H9 (cell line): ENCODE results near the gene SAP30L. TPM values are rescaled to one million over a fixed set of nuclear protein-coding genes. Genes with fewer than 3 reads are reported as not detected.

ENCODE experiments used
- DNase-seq: peaks from one replicate; pipeline ENCODE4 v3.0.0-alpha.2; 2017
- H2AFZ ChIP-seq: one replicate; pipeline ENCODE4 v1.6.1; 2013; ENCODE audit warnings: mild to moderate bottlenecking, low read length, control low read depth, moderate library complexity
- H2AK5ac ChIP-seq: 2 replicates; pipeline ENCODE4 v1.6.1; 2013; ENCODE audit warnings: low read length, control low read depth, mixed read lengths; ENCODE audit not compliant: insufficient read length
- H2BK120ac ChIP-seq: one replicate; pipeline ENCODE4 v1.6.1; 2013; ENCODE audit warnings: low read depth, mild to moderate bottlenecking, low read length, control low read depth, inconsistent platforms; ENCODE audit not compliant: poor library complexity, severe bottlenecking
- H2BK12ac ChIP-seq: 2 replicates; pipeline ENCODE4 v1.6.1; 2013; ENCODE audit warnings: low read length, control low read depth, mixed read lengths, low read depth; ENCODE audit not compliant: insufficient read length
- H2BK15ac ChIP-seq: 2 replicates; pipeline ENCODE4 v1.6.1; 2013; ENCODE audit warnings: low read depth, low read length, control low read depth
- H2BK20ac ChIP-seq: one replicate; pipeline ENCODE4 v1.6.1; 2013; ENCODE audit warnings: low read depth, mild to moderate bottlenecking, low read length, control low read depth, inconsistent platforms; ENCODE audit not compliant: poor library complexity, severe bottlenecking
- H2BK5ac ChIP-seq: 2 replicates; pipeline ENCODE4 v1.6.1; 2013; ENCODE audit warnings: low read length, control low read depth, mixed read lengths; ENCODE audit not compliant: insufficient read length
- H3K14ac ChIP-seq: 2 replicates; pipeline ENCODE4 v1.6.1; 2013; ENCODE audit warnings: low read length, control low read depth; ENCODE audit not compliant: insufficient read depth
- H3K18ac ChIP-seq: 2 replicates; pipeline ENCODE4 v1.6.1; 2013; ENCODE audit warnings: low read depth, mild to moderate bottlenecking, mixed read lengths, low read length, control low read depth; ENCODE audit not compliant: insufficient read length
- H3K23ac ChIP-seq: 2 replicates; pipeline ENCODE4 v1.6.1; 2013; ENCODE audit warnings: low read length, control low read depth, mixed read lengths, low read depth; ENCODE audit not compliant: insufficient read length
- H3K23me2 ChIP-seq: 2 replicates; pipeline ENCODE4 v1.6.1; 2013; ENCODE audit warnings: low read depth, mild to moderate bottlenecking, mixed read lengths, low read length, control low read depth; ENCODE audit not compliant: insufficient read length, poor library complexity, severe bottlenecking
- H3K27ac ChIP-seq: 2 replicates; pipeline ENCODE4 v1.5.1; 2013; ENCODE audit warnings: low read length, control low read depth, mixed read lengths, low read depth; ENCODE audit not compliant: insufficient read length
- H3K27me3 ChIP-seq: 2 replicates; pipeline ENCODE4 v1.6.1; 2013; ENCODE audit warnings: low read length, control low read depth, inconsistent platforms; ENCODE audit not compliant: insufficient read depth
- H3K4ac ChIP-seq: 2 replicates; pipeline ENCODE4 v1.6.1; 2013; ENCODE audit warnings: low read depth, mild to moderate bottlenecking, control low read depth, inconsistent platforms, low read length, moderate library complexity
- H3K4me1 ChIP-seq: 2 replicates; pipeline ENCODE4 v1.6.1; 2013; ENCODE audit warnings: low read length, control low read depth, inconsistent platforms; ENCODE audit not compliant: insufficient read depth
- H3K4me2 ChIP-seq: 2 replicates; pipeline ENCODE4 v1.6.1; 2013; ENCODE audit warnings: low read length, control low read depth, mixed read lengths; ENCODE audit not compliant: insufficient read length, insufficient read depth
- H3K56ac ChIP-seq: 2 replicates; pipeline ENCODE4 v1.6.1; 2013; ENCODE audit warnings: low read depth, mild to moderate bottlenecking, mixed read lengths, low read length, control low read depth; ENCODE audit not compliant: insufficient read length
- H3K79me1 ChIP-seq: 2 replicates; pipeline ENCODE4 v1.6.1; 2013; ENCODE audit warnings: low read depth, mild to moderate bottlenecking, moderate library complexity, low read length, control low read depth, inconsistent platforms; ENCODE audit not compliant: insufficient read depth, poor library complexity, severe bottlenecking
- H3K79me2 ChIP-seq: 2 replicates; pipeline ENCODE4 v1.6.1; 2013; ENCODE audit warnings: low read length, control low read depth, inconsistent platforms; ENCODE audit not compliant: insufficient read depth
- H3K9ac ChIP-seq: 2 replicates; pipeline ENCODE4 v1.6.1; 2013; ENCODE audit warnings: low read length, control low read depth, mixed read lengths; ENCODE audit not compliant: insufficient read length; ENCODE audit errors: extremely low read depth
- H3K9me3 ChIP-seq: one replicate; pipeline ENCODE4 v1.6.1; 2013; ENCODE audit warnings: low read depth, low read length, inconsistent platforms; ENCODE audit not compliant: control insufficient read depth
- H3T11ph ChIP-seq: one replicate; pipeline ENCODE4 v1.6.1; 2013; ENCODE audit warnings: mild to moderate bottlenecking, low read length, control low read depth, inconsistent platforms
- H4K20me1 ChIP-seq: one replicate; pipeline ENCODE4 v1.6.1; 2013; ENCODE audit not compliant: control insufficient read depth, insufficient read length, insufficient read depth
- H4K5ac ChIP-seq: 2 replicates; pipeline ENCODE4 v1.6.1; 2013; ENCODE audit warnings: low read depth, mild to moderate bottlenecking, mixed read lengths, low read length, control low read depth; ENCODE audit not compliant: insufficient read length
- H4K8ac ChIP-seq: replicated peaks from 2 replicates; pipeline ENCODE4 v1.6.1; 2013; ENCODE audit warnings: low read length, control low read depth, mixed read lengths, low read depth; ENCODE audit not compliant: insufficient read length
- H4K91ac ChIP-seq: 2 replicates; pipeline ENCODE4 v1.6.1; 2013; ENCODE audit warnings: low read depth, mild to moderate bottlenecking, moderate library complexity, mixed read lengths, low read length, control low read depth; ENCODE audit not compliant: insufficient read length
- H3K27ac Mint-ChIP-seq, 3 experiments: 2 replicates in 2 of 3; 3 replicates in 1 of 3; pipeline ENCODE4 v1.8.0; 2020 to 2021; ENCODE audit warnings: mixed read lengths in 3 of 3, mild to moderate bottlenecking in 1 of 3, moderate library complexity in 1 of 3
- H3K27me3 Mint-ChIP-seq: 2 replicates; pipeline ENCODE4 v1.8.0; 2021; ENCODE audit warnings: low read depth, mild to moderate bottlenecking, moderate library complexity, mixed read lengths
- H3K36me3 Mint-ChIP-seq, 3 experiments: 2 replicates in 2 of 3; 3 replicates in 1 of 3; pipeline ENCODE4 v1.8.0; 2020 to 2021; ENCODE audit warnings: low read depth in 3 of 3, mixed read lengths in 3 of 3; ENCODE audit not compliant: insufficient read depth in 1 of 3
- H3K4me1 Mint-ChIP-seq, 2 experiments: 2 replicates each; pipeline ENCODE4 v1.8.0; 2020; ENCODE audit warnings: mixed read lengths in 2 of 2
- H3K4me3 Mint-ChIP-seq, 2 experiments: 2 replicates in 1 of 2; 3 replicates in 1 of 2; pipeline ENCODE4 v1.8.0; 2020 to 2021; ENCODE audit warnings: mild to moderate bottlenecking in 2 of 2, mixed read lengths in 2 of 2, moderate library complexity in 1 of 2
- H3K9me3 Mint-ChIP-seq, 2 experiments: 2 replicates in 1 of 2; 3 replicates in 1 of 2; pipeline ENCODE4 v1.8.0; 2020; ENCODE audit warnings: mild to moderate bottlenecking in 2 of 2, mixed read lengths in 2 of 2, moderate library complexity in 1 of 2
- WGBS: extraction: QIAGEN DNeasy Blood & Tissue Kit; methylation state at CpG from one replicate; pipeline ENCODE4 v1.1.7; 2013; ENCODE audit warnings: missing lambda C conversion rate, low lambda C conversion rate, mixed read lengths; ENCODE audit not compliant: insufficient read length; ENCODE audit errors: extremely low coverage; 5-methylcytosine and 5-hydroxymethylcytosine counted together
- total RNA-seq: library from RNA; stranded (reverse); gene quantifications from 2 replicates; pipeline ENCODE4 v1.2.1, GENCODE V29; 2021
- TF ChIP-seq, protein P1 (sequence below): fragments of 200-600 bp; sonication (generic); conservative IDR thresholded peaks from 3 replicates; pipeline ENCODE4 v1.8.0; 2021; ENCODE audit warnings: antibody characterized with exemption, mild to moderate bottlenecking

Gene SAP30L
- total RNA-seq, 1 experiment from 2014 or later = 25.0 TPM

DNA sequence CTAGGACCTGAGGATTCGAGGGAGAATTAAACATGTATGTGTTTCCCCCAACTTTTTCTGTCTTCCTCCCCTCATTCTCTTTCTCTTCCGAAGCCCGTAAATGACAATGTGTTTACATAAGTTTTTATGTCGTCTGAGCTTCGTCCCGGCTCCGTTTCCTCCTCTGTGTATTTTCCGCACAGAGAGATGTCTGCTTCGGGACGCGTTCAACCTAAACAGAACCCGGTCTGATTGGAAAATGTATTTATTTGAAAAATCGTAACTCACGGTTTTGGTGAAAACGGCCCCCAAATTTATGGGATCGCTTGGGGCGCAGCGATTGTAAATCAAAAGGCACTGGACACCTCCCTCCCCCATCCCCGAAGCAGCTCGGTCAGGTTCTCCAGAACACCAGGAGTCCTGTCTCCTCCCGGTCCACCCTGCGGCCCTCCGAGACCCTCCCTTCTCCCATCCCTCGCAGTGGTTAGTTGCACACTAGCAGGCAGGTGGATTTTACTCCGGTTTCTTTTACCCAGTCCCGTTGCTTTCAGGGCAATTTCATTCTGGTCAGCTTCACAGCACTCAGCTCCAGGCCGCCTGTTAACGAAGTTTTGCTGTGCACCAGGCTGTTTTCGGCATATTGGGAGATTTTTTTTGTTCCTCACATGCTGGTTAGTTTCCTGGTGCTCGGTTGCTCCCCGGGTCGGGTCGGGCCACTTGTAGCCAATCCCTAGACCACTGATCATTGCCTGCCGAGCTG is 38.0 kb downstream of the SAP30L start:
- no peak overlapping the region for H3K27ac Mint-ChIP-seq
- peaks cover 0 to 3% (median 0%) of the 10 kb centered on the region in 3 experiments; a peak in 1 of 7 replicates for H3K36me3 Mint-ChIP-seq
- H2AK5ac ChIP-seq = no peak overlapping the region
- H3K79me2 ChIP-seq = no peaks in the 10 kb centered on the region
- H3K18ac ChIP-seq = no peak overlapping the region
- no peak overlapping the region for H4K5ac ChIP-seq
- no peak overlapping the region for H3K4ac ChIP-seq
- H4K20me1 ChIP-seq = peaks cover 4% of the 10 kb centered on the region
- peaks cover 0 to 2% of the 10 kb centered on the region in 2 experiments; a peak in 3 of 5 replicates for H3K9me3 Mint-ChIP-seq
- no peak overlapping the region for H2BK5ac ChIP-seq
- H3K4me2 ChIP-seq = peak overlapping the region; percentile 17
- no peak overlapping the region for H4K91ac ChIP-seq
- H3K23me2 ChIP-seq = peaks cover 5% of the 10 kb centered on the region
- H2AFZ ChIP-seq = no peak overlapping the region
- WGBS = no CpG with 5 or more reads among the region's 34 CpGs
- H3K27me3 Mint-ChIP-seq = peaks cover 98% of the 10 kb centered on the region
- no peak overlapping the region for H3T11ph ChIP-seq
- no peaks in the 10 kb centered on the region for H3K9me3 ChIP-seq
- no peak overlapping the region for H3K9ac ChIP-seq
- no peak overlapping the region for H3K23ac ChIP-seq
- no peak overlapping the region for H2BK20ac ChIP-seq
- H2BK15ac ChIP-seq = no peak overlapping the region
- no peaks in the 10 kb centered on the region for H3K79me1 ChIP-seq
- H3K4me1 ChIP-seq = no peaks in the 10 kb centered on the region; the same call in none of the 2 replicates
- H3K27me3 ChIP-seq = peaks cover 89% of the 10 kb centered on the region
- no peak overlapping the region for H3K14ac ChIP-seq
- H3K4me3 Mint-ChIP-seq = peak overlapping the region; percentile 32 to 54
- H3K27ac ChIP-seq = no peak overlapping the region
- peak; percentile 56 for DNase-seq
- TF ChIP-seq, protein P1, sequence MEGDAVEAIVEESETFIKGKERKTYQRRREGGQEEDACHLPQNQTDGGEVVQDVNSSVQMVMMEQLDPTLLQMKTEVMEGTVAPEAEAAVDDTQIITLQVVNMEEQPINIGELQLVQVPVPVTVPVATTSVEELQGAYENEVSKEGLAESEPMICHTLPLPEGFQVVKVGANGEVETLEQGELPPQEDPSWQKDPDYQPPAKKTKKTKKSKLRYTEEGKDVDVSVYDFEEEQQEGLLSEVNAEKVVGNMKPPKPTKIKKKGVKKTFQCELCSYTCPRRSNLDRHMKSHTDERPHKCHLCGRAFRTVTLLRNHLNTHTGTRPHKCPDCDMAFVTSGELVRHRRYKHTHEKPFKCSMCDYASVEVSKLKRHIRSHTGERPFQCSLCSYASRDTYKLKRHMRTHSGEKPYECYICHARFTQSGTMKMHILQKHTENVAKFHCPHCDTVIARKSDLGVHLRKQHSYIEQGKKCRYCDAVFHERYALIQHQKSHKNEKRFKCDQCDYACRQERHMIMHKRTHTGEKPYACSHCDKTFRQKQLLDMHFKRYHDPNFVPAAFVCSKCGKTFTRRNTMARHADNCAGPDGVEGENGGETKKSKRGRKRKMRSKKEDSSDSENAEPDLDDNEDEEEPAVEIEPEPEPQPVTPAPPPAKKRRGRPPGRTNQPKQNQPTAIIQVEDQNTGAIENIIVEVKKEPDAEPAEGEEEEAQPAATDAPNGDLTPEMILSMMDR = no peak
- peaks cover 59 to 77% of the 10 kb centered on the region in 2 experiments for H3K4me1 Mint-ChIP-seq
- H4K8ac ChIP-seq = no peak overlapping the region
- no peak overlapping the region for H2BK12ac ChIP-seq
- H3K56ac ChIP-seq = no peak overlapping the region
- no peak overlapping the region for H2BK120ac ChIP-seq
